KMS-11 (cell line): ENCODE measurements around the gene SIVA1.

Source experiments
- H2AFZ ChIP-seq: fragments of 200-600 bp; sonication (generic); 2 replicates; pipeline ENCODE4 v1.6.1; 2016; ENCODE audit warnings: antibody characterized with exemption, mixed run types, low read depth
- H3K27ac ChIP-seq: fragments of 200-600 bp; sonication (generic); 2 replicates; pipeline ENCODE4 v1.6.1; 2016; ENCODE audit warnings: mild to moderate bottlenecking, mixed run types
- H3K27me3 ChIP-seq: fragments of 200-600 bp; sonication (generic); 2 replicates; pipeline ENCODE4 v1.6.1; 2017; ENCODE audit warnings: mild to moderate bottlenecking, low read depth, mixed run types, moderate library complexity; ENCODE audit not compliant: insufficient read depth
- H3K36me3 ChIP-seq: fragments of 200-600 bp; sonication (generic); 2 replicates; pipeline ENCODE4 v1.6.1; 2017; ENCODE audit warnings: mild to moderate bottlenecking, mixed run types; ENCODE audit not compliant: insufficient read depth
- H3K4me1 ChIP-seq: fragments of 200-600 bp; sonication (generic); 2 replicates; pipeline ENCODE4 v1.6.1; 2016; ENCODE audit warnings: mild to moderate bottlenecking, low read depth, mixed run types; ENCODE audit not compliant: poor library complexity, severe bottlenecking
- H3K4me2 ChIP-seq: fragments of 200-600 bp; sonication (generic); 2 replicates; pipeline ENCODE4 v1.7.0; 2016; ENCODE audit warnings: mild to moderate bottlenecking, mixed run types
- H3K4me3 ChIP-seq: fragments of 200-600 bp; sonication (generic); IDR thresholded peaks from 2 replicates; pipeline ENCODE4 v1.6.1; 2017; ENCODE audit warnings: low read depth, low read length, mixed read lengths; ENCODE audit not compliant: insufficient read depth
- H3K79me2 ChIP-seq: fragments of 200-600 bp; sonication (generic); 2 replicates; pipeline ENCODE4 v1.6.1; 2016; ENCODE audit warnings: low read depth, mixed run types; ENCODE audit not compliant: insufficient read depth
- H3K9ac ChIP-seq: fragments of 200-600 bp; sonication (generic); 2 replicates; pipeline ENCODE4 v1.6.1; 2016; ENCODE audit warnings: mild to moderate bottlenecking, mixed run types
- H4K20me1 ChIP-seq: fragments of 200-600 bp; sonication (generic); 2 replicates; pipeline ENCODE4 v1.6.1; 2016; ENCODE audit warnings: mild to moderate bottlenecking, mixed run types; ENCODE audit not compliant: insufficient read depth
- CTCF ChIP-seq: fragments of 200-600 bp; sonication (generic); conservative IDR thresholded peaks from 2 replicates; pipeline ENCODE4 v1.6.1; 2017; ENCODE audit warnings: low read depth, mild to moderate bottlenecking, antibody characterized with exemption, low read length, moderate library complexity, mixed read lengths

SIVA1 gene

GRCh38 chr14:104755621-104756020 lies 2.7 kb downstream of the SIVA1 start:
- TF ChIP-seq CTCF, result no peak
- H3K79me2 ChIP-seq, result peaks cover 17% of the 10 kb centered on the region; the same call in 1 of the 2 replicates
- no peaks in the 10 kb centered on the region for H4K20me1 ChIP-seq
- H3K4me1 ChIP-seq, result peaks cover 7% of the 10 kb centered on the region
- no peaks in the 10 kb centered on the region for H3K36me3 ChIP-seq
- no peak overlapping the region for H2AFZ ChIP-seq
- no peak overlapping the region for H3K27ac ChIP-seq
- H3K4me3 ChIP-seq, result no peak overlapping the region
- H3K9ac ChIP-seq, result no peak overlapping the region
- no peak overlapping the region for H3K4me2 ChIP-seq
- H3K27me3 ChIP-seq, result no peaks in the 10 kb centered on the region

GRCh38 chr14:104756477-104757237 lies 3.7 kb downstream of the SIVA1 start:
- no peak overlapping the region for H3K4me2 ChIP-seq
- TF ChIP-seq CTCF, result no peak
- peaks cover 17% of the 10 kb centered on the region; the same call in 1 of the 2 replicates for H3K79me2 ChIP-seq
- H2AFZ ChIP-seq, result no peak overlapping the region
- H3K36me3 ChIP-seq, result no peaks in the 10 kb centered on the region
- H3K27ac ChIP-seq, result no peak overlapping the region
- no peak overlapping the region for H3K4me3 ChIP-seq
- no peaks in the 10 kb centered on the region for H3K27me3 ChIP-seq
- no peak overlapping the region for H3K9ac ChIP-seq
- peaks cover 7% of the 10 kb centered on the region for H3K4me1 ChIP-seq
- no peaks in the 10 kb centered on the region for H4K20me1 ChIP-seq

GRCh38 chr14:104757238-104757585 lies 4.3 kb downstream of the SIVA1 start:
- Histone ChIP-seq H3K4me1 (peaks cover 7% of the 10 kb centered on the region), H2AFZ (no peak overlapping the region), H3K4me3 (no peak overlapping the region), H4K20me1 (no peaks in the 10 kb centered on the region), H3K4me2 (no peak overlapping the region), H3K27me3 (no peaks in the 10 kb centered on the region), H3K79me2 (peaks cover 17% of the 10 kb centered on the region; the same call in 1 of the 2 replicates), H3K36me3 (no peaks in the 10 kb centered on the region), H3K9ac (no peak overlapping the region), H3K27ac (no peak overlapping the region)
- no peak for TF ChIP-seq CTCF

- H3K27me3 ChIP-seq, result no peaks in the 10 kb centered on the region
- H3K4me2 ChIP-seq, result no peak overlapping the region
- H2AFZ ChIP-seq, result no peak overlapping the region
- peaks cover 17% of the 10 kb centered on the region; the same call in 1 of the 2 replicates for H3K79me2 ChIP-seq
- H3K27ac ChIP-seq, result no peak overlapping the region
- no peak overlapping the region for H3K4me3 ChIP-seq
- no peak overlapping the region for H3K9ac ChIP-seq
- no peak for TF ChIP-seq CTCF
- H3K4me1 ChIP-seq, result peaks cover 7% of the 10 kb centered on the region
- no peaks in the 10 kb centered on the region for H3K36me3 ChIP-seq
- no peaks in the 10 kb centered on the region for H4K20me1 ChIP-seq
Measured at GRCh38 chr14:104757681-104758392, 4.9 kb downstream of the SIVA1 start.
